GM19463 (cell line): ENCODE measurements around the gene CYREN.
"Not testable (repeated sequence)": the region's sequence is repeated elsewhere in the genome, so short reads cannot be mapped to it uniquely, and the experiment has no call there.

Experiments used
- ATAC-seq: cut with Tn5 transposase; IDR thresholded peaks from one replicate; pipeline ENCODE4 v1.9.1; 2021; ENCODE audit warnings: mild to moderate bottlenecking, moderate library complexity; ENCODE audit not compliant: unreplicated experiment

Gene CYREN

GRCh38 chr7:135170274-135170997 lies at the start of gene CYREN:
CYREN (minus strand) TSS chr7:135170707; CDS start chr7:135168922, 1,785 bp downstream.
- peak; percentile 61 for ATAC-seq

DNA sequence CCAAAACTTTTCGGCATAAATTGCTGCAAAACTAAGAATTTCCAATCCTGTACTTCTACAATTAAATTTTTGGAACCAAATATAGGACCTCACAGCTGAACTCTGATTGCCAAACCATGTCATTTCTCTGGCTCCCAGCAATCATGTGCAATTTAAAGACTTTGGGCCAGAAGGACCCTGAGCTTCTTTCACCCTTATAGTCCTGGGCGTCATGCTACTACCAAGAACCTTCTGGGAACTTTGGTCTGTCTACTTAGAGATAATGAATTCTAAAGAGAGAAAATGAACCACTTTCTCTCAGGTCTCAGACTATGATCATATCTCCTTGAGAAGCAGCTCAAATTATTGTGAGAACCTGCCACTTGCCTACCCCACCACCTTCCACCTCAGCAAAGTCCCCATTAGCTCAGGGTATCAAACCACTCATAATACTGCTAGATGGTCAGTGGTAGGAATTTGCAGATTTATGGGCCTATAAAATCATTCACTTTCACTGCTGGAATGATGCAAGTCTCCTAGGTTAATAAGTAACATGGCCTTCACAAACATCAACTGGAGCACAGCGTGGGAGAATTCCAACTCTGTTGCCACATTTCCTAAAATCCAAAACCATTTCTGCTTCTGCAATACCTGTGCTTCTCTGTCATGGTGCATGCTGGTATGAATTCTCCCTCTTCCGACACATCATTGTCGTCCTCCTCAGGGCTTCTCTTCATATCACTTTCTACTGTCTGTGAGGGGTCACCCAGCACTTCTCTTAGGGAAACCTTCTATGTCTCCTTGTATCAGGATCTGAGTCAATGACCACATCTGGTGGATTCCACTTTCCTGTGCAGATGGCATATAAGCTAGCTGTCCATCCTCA lies 47.4 kb upstream of the CYREN start:
- no peak for ATAC-seq

GRCh38 chr7:135215698-135216097 lies 45.2 kb upstream of the CYREN start:
- ATAC-seq = no peak

- no peak for ATAC-seq
These were observed 44.7 kb upstream of the CYREN start for GRCh38 chr7:135215180-135215579.

- ATAC-seq = no peak
These were observed 43.3 kb upstream of the CYREN start for GRCh38 chr7:135213831-135214230.

- ATAC-seq = not testable (repeated sequence)
These were observed 41.6 kb upstream of the CYREN start for GRCh38 chr7:135211946-135212685.

- peak; percentile 77 for ATAC-seq
These were observed 40.9 kb upstream of the CYREN start, which contains the start of gene WDR91 for GRCh38 chr7:135211179-135211945. WDR91 (minus strand) TSS chr7:135211526; CDS start chr7:135211502, 24 bp downstream.

GRCh38 chr7:135210888-135211178 lies 40.3 kb upstream of the CYREN start:
- no peak for ATAC-seq

DNA sequence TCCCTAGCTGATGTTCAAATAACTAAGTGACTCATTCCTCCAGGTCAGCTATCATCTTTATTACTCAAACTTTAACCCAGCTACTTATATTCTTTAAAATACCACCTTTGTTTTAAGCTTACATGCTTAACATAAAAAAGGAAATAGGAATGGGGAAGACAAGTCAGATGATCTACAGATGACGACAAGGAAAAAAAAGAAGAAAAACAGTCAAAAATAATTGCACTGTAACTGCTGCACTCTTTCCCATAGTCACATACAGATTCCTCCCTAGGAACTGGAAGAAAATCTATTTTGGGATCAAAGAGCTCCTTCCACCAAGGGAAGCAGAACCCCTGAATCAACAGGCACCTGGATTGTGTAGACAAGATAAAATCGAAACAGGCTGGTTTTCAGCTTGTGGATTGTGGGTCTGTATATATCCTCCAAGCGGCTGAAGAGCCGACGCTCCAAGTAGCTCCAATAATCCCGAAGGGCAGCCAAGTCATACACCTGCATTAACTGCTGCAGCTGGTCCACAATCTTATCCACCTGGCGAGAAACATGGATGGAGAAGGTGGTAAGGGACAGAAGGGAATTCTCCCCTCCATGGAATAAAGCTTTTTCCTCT lies 38.8 kb upstream of the CYREN start:
- ATAC-seq = no peak

DNA sequence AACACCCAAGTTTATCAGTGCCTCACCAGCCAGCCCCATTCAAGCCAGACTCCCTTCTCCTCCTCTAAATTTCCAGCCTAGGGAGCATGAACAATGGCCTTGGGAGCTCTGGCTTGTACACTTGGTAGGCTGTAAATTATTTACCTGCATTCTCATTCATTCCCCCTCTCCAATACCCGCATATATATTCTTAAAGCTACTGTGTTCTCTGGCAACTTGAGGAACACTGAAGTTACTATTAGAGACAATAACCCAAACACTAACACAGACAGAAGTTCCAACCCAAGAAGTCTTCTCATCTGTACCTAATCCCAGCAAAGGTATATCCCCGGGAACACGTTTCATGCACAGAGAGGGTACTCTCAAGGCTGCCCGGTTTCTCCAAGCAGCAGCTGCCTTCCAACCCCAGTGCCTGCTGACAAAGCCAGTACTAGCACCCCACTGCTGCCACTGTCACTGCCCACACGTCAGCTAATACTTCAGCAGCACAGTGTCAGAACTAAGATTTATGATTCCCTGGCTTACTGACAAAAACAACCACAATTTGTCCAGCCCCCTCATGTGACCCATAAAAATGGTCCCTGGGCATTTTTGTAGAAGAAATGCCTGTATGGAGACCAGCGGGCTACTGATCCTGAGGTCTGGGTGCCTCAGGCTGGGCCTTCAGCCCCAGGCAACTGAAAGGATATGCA lies 37.7 kb upstream of the CYREN start:
- no peak for ATAC-seq

DNA sequence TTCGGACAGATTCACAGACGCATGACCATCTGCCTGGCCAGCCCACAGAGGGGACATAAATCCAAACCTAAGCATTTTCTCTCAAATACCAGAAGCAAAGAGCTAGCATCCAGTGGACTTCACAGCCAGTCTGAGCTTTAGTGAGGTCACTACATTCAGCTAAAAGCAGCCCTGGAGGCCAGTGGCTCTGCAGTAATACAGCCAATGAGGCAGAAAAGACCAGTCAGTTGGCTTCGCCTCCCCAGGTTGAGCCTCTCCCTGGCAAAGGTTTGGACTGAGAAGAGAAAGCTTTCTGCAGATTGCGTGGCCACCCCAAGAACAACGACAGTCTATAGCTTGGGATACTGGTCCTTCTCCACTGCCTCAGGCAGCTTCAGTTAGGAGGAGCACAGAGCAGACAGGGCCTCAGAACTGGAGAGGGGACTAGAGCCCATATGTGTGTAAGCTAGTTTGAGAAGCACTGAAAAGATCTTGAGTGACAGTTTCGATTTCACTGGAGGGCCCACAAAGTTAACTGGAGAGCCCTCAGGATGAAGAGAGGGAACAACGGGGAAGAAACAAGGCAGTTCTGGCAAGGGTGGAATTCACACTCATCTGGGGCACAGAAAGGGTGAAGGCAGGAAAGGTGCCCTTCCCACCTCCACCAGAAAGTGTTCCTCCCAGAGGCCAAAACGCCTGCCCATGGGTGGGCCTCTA lies 37.0 kb upstream of the CYREN start:
- ATAC-seq = no peak

DNA sequence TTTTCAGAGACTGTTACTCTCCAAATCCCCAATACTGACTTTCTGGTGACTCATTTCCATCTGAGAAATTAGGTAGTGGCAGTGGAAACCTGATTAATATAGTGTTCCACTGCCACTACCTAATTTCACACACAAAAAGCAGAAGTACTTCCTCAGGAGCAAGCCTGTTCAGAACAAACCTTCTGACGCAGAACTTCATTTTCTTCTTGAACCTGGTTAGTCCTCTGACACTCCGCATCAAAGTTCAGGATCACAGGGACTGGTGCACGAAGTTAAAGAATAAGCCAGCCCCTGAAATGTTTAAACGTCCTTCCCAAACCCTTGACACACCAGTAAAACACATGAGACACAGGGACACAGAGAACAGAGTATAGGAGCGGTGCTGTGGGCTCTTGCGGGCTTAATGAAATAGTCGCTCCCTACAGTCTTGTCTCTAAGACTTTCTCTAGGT lies 36.5 kb upstream of the CYREN start:
- peak; percentile 24 for ATAC-seq

GRCh38 chr7:135205850-135206249 lies 35.3 kb upstream of the CYREN start:
- ATAC-seq = no peak

DNA sequence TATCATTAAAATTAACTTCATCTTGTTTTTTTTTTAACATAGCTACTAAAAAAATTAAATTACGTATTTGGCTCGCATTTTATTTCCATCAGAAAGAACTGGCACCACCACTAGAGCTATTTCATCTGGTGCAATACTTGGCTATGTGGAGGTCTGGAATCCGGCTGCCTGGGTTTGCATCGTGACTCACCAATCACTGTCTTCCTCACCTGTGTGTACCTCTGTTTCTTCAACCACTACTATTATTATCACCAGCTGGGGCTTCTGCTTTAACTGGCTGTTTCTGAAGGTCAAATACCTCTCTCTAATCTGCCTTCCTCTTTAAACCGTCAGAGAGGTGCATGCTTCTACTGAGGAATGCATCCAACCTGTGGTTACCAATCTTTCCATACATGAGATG lies 34.4 kb upstream of the CYREN start:
- ATAC-seq = no peak

GRCh38 chr7:135204341-135204749 lies 33.8 kb upstream of the CYREN start:
- no peak for ATAC-seq

GRCh38 chr7:135201350-135201749 lies 30.8 kb upstream of the CYREN start:
- no peak for ATAC-seq

DNA sequence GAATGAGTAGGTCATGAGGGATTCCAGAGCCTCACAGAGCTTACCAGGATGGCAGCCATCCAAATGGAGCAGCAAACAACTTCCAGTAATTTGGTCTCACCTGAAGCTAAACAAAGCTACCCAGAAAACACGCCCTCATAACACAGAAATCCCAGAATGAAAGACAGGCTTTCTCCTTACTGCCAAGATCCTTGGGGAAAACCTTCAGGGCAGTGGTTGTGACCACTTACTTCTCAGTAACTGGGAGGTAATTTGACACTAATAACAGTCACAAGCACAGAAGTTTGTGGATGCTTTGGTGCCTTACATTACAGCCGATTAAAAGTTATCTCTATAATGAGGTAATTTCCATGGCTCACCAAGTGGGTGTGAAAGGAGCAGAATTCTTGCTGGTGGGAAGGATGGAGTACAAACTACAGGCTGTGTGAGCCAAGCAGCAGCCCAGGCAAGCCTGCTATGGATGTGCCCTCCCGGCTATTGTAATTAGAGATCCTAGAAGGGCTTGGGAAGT lies 30.4 kb upstream of the CYREN start:
- no peak for ATAC-seq

GRCh38 chr7:135199439-135199838 lies 28.9 kb upstream of the CYREN start:
- ATAC-seq = no peak
